Sigmoid colon (tissue), 7 donors: ENCODE results near the gene SLC8A3. TPM values are rescaled to one million over a fixed set of nuclear protein-coding genes. Genes with fewer than 3 reads are reported as not detected.

Source experiments
- DNase-seq: peaks from one replicate; pipeline ENCODE4 v3.0.0-alpha.2; 2019
- H3K27ac ChIP-seq, 4 donors: fragments of 200-600 bp; sonication (generic); one replicate each; pipeline ENCODE4 v1.5.1; 2016 to 2019; ENCODE audit warnings: mild to moderate bottlenecking in 1 of 4
- H3K27me3 ChIP-seq, 3 donors: fragments of 200-600 bp; sonication (generic); one replicate each; pipeline ENCODE4 v1.5.1; 2019; ENCODE audit warnings: mild to moderate bottlenecking in 1 of 3
- H3K36me3 ChIP-seq, 4 donors: fragments of 200-600 bp; sonication (generic); one replicate each; pipeline ENCODE4 v1.5.1; 2016 to 2019
- H3K4me1 ChIP-seq, 4 donors: fragments of 200-600 bp; sonication (generic); one replicate each; pipeline ENCODE4 v1.5.1; 2017 to 2019
- H3K4me3 ChIP-seq, 4 donors: fragments of 200-600 bp; sonication (generic); one replicate each; pipeline ENCODE4 v1.5.1; 2017 to 2019; ENCODE audit warnings: mild to moderate bottlenecking in 2 of 4, moderate library complexity in 1 of 4
- H3K9me3 ChIP-seq, 4 donors: fragments of 200-600 bp in 3 of 4; sonication (generic) in 3 of 4; one replicate each; pipeline versions ENCODE4 v1.5.1 to v1.6.1; 2013 to 2019
- EP300 ChIP-seq, 4 donors: sonication (generic); formaldehyde crosslinking; IDR thresholded peaks; one replicate each; pipeline ENCODE4 v1.6.1; 2017; ENCODE audit warnings: antibody characterized with exemption in 4 of 4
- POLR2A ChIP-seq, 2 donors: fragments of 450-650 bp; IDR thresholded peaks; one replicate each; pipeline ENCODE4 v1.6.1; 2016; ENCODE audit warnings: antibody characterized with exemption in 2 of 2, mild to moderate bottlenecking in 2 of 2, moderate library complexity in 2 of 2
- POLR2AphosphoS5 ChIP-seq, 4 donors: sonication (generic); formaldehyde crosslinking; IDR thresholded peaks; one replicate each; pipeline ENCODE4 v1.6.1; 2017; ENCODE audit warnings: antibody characterized with exemption in 4 of 4
- whole genome bisulfite sequencing, 2 donors: extraction: QIAGEN DNeasy Blood & Tissue Kit; methylation state at CpG; one replicate each; pipeline ENCODE4 v1.1.7; 2013; 5-methylcytosine and 5-hydroxymethylcytosine counted together
- intact Hi-C: fragments of 100-400 bp; cut with DNase I; formaldehyde crosslinking; loops from one replicate; pipeline ENCODE4 v1.15.1; 2023
- polyA plus RNA-seq, 3 donors: library from polyadenylated mRNA; stranded (reverse); fragments of 200-250 nt; gene quantifications; one replicate each; pipeline ENCODE4 v1.2.3, GENCODE V29; 2013
- total RNA-seq, 4 donors: library from RNA; depleted of rRNA; stranded (reverse); fragments of >200 nt; gene quantifications; one replicate each; pipeline ENCODE4 v1.1.0, GENCODE V29; 2016
- TF ChIP-seq, protein P1 (sequence below), 4 experiments: fragments of 450-650 bp in 3 of 4; fragments of 200-600 bp in 1 of 4; IDR thresholded peaks; one replicate each; pipeline ENCODE4 v1.5.1; 2016 to 2019; ENCODE audit warnings: antibody characterized with exemption in 4 of 4, mild to moderate bottlenecking in 3 of 4, moderate library complexity in 2 of 4
- donor health status: healthy with polysubstance abuse.
- donor health status: Bipolar disorder and iron deficiency.
- donor health status: healthy.

The SLC8A3 gene
- total and polyA plus RNA-seq, 7 donors, result 0.17 to 0.82 (median 0.31) TPM; not detected in 3

DNA sequence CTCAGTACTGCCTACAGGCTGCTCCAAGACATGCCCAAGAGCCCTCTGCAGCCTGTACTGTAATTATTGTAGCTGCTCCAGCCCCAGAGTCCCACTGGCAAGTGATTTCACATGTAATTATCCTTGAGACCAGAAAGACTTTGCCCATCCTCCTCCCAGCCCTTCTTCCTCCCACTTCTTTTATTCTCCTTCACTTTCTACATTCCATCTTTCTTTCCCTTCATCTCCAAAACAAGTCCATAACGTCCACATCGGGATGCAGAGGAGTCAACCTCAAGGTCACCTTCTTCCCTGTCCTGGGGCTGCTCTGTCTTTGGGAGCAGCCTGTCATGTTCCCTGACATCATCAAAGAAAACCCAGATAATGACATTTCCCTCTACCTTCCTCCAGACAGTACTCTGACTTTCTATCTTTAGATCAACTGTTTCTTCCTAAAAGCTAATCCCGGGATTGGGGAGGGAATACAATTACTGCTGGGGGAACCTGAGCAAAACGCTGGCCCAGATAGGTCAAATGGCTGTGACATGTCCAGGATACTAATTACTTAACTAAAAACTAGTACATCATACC is 39.1 kb downstream of the SLC8A3 start:
- no peak for TF ChIP-seq POLR2AphosphoS5 (IDR thresholded peaks at IDR 0.05)
- no peak for TF ChIP-seq POLR2A (IDR thresholded peaks at IDR 0.05)
- TF ChIP-seq, protein P1, sequence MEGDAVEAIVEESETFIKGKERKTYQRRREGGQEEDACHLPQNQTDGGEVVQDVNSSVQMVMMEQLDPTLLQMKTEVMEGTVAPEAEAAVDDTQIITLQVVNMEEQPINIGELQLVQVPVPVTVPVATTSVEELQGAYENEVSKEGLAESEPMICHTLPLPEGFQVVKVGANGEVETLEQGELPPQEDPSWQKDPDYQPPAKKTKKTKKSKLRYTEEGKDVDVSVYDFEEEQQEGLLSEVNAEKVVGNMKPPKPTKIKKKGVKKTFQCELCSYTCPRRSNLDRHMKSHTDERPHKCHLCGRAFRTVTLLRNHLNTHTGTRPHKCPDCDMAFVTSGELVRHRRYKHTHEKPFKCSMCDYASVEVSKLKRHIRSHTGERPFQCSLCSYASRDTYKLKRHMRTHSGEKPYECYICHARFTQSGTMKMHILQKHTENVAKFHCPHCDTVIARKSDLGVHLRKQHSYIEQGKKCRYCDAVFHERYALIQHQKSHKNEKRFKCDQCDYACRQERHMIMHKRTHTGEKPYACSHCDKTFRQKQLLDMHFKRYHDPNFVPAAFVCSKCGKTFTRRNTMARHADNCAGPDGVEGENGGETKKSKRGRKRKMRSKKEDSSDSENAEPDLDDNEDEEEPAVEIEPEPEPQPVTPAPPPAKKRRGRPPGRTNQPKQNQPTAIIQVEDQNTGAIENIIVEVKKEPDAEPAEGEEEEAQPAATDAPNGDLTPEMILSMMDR (IDR thresholded peaks at IDR 0.05), result no peak
- Histone ChIP-seq H3K4me3 (no peak overlapping the region), H3K9me3 (no peaks in the 10 kb centered on the region), H3K27ac (no peak overlapping the region), H3K27me3 (no peaks in the 10 kb centered on the region), H3K36me3 (no peaks in the 10 kb centered on the region), H3K4me1 (peaks cover 0 to 5% (median 0%) of the 10 kb centered on the region in 4 donors)
- WGBS, 2 donors, result 72 to 80% methylated on average over 4 of the region's 4 CpGs
- intact Hi-C loops, result no loop called here
- no peak for DNase-seq

DNA sequence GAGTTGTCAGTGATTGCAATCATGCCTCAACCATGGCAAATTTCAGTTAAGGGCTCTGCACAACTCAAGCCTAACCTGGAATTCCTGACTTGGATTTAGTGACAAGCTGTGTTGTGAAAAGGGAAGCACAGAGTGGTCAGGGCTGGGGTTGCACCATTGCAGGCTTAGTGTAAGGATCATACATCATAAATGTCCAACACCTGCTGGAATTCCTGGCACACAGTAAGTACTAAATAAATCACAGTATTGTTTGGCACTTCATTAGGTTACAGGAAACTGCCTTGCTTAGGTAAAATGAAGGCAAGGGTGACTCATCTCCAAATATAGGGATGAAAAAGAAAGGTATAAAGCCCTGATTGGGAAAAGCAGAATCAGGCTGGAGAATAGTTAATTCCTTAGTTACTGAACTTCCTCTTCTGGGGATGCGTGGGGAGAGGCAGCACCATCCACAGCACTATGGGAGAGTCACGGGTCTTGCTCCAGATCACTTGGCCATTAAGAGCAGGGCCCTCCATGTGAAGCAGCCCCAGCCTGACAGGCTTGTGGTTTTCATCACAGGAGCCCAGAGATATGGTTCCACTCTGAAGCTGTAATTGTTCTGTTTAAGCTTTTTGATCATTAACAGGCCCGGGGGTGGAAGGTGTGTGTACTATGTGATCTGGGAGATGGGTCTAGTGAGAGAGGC is 39.7 kb downstream of the SLC8A3 start:
- H3K36me3 ChIP-seq, result no peaks in the 10 kb centered on the region
- no peaks in the 10 kb centered on the region for H3K9me3 ChIP-seq
- H3K27me3 ChIP-seq, result no peaks in the 10 kb centered on the region
- no peak overlapping the region for H3K4me3 ChIP-seq
- no peak overlapping the region for H3K27ac ChIP-seq
- no peak for DNase-seq
- peaks cover 0 to 5% (median 0%) of the 10 kb centered on the region in 4 donors for H3K4me1 ChIP-seq
- no peak for TF ChIP-seq POLR2A (IDR thresholded peaks at IDR 0.05)
- TF ChIP-seq, protein P1 (IDR thresholded peaks at IDR 0.05), result no peak
- no peak for TF ChIP-seq POLR2AphosphoS5 (IDR thresholded peaks at IDR 0.05)
- no peak for TF ChIP-seq EP300 (IDR thresholded peaks at IDR 0.05)
- intact Hi-C loops, result no loop called here
- WGBS, 2 donors, result 49 to 56% methylated on average over 3 of the region's 3 CpGs

DNA sequence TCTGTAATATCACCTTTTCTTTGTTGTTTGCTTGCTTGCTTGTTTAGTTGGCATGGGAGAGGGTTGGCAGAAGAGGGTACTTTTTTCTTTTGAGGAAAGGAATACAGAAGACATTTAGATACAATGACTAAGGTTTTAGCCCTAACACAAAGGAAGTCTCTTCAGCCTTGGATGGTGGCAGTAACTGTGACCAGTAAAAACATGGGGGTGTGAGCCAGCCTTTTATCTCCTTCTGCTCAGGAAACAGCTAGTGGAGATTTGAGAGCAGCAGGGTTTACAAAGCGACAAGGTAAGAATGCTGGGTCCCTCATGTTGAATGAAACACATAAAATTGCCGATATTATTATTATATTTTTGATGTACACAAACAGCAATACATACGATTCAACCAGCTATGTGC is 40.4 kb downstream of the SLC8A3 start:
- no peak overlapping the region for H3K4me3 ChIP-seq
- intact Hi-C loops, result no loop called here
- H3K4me1 ChIP-seq, result peaks cover 0 to 5% (median 0%) of the 10 kb centered on the region in 4 donors
- H3K36me3 ChIP-seq, result no peaks in the 10 kb centered on the region
- H3K27me3 ChIP-seq, result no peaks in the 10 kb centered on the region
- no peaks in the 10 kb centered on the region for H3K9me3 ChIP-seq
- no peak overlapping the region for H3K27ac ChIP-seq
- WGBS, 2 donors, result 78 to 85% methylated on average over 3 of the region's 3 CpGs
- DNase-seq, result no peak
- TF ChIP-seq, protein P1 (IDR thresholded peaks at IDR 0.05), result no peak
- no peak for TF ChIP-seq EP300 (IDR thresholded peaks at IDR 0.05)
- no peak for TF ChIP-seq POLR2AphosphoS5 (IDR thresholded peaks at IDR 0.05)
- no peak for TF ChIP-seq POLR2A (IDR thresholded peaks at IDR 0.05)

DNA sequence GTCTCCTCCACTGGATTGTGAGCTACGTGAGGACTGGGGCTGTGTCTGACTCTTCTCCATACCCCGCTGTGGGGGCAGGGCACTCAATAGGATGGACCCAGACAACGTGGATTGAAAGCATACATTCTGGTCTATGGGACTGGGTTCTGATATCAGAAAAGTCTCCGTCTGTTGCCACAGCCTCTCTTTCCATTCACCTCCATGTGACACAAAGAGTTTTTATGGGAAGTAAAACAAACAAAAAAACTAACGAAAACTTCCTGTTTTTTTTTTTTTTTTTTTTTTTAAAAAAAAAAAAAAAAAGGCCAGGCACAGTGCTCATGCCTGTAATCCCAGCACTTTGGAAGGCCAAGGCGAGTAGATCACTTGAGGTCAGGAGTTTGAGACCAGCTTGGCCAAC is 44.7 kb downstream of the SLC8A3 start:
- 51 to 75% methylated on average over 6 of the region's 6 CpGs for WGBS, 2 donors
- Histone ChIP-seq H3K27me3 (no peaks in the 10 kb centered on the region), H3K4me3 (no peak overlapping the region), H3K27ac (no peak overlapping the region), H3K4me1 (peaks cover 0 to under 1% (median 0%) of the 10 kb centered on the region in 4 donors), H3K36me3 (no peaks in the 10 kb centered on the region), H3K9me3 (no peaks in the 10 kb centered on the region)
- intact Hi-C loops, result no loop called here
- TF ChIP-seq POLR2A (IDR thresholded peaks at IDR 0.05), result no peak
- TF ChIP-seq, protein P1 (IDR thresholded peaks at IDR 0.05), result no peak
- TF ChIP-seq POLR2AphosphoS5 (IDR thresholded peaks at IDR 0.05), result no peak
- no peak for DNase-seq
